Stimulated activated CD4-positive, alpha-beta T cell treated with anti-CD3 and anti-CD28 coated beads, TNF-alpha, amount 100 ng/mL, for 48 hours (primary cell): ENCODE data around the gene NLGN1.
"Not testable (repeated sequence)": the region's sequence is repeated elsewhere in the genome, so short reads cannot be mapped to it uniquely, and the experiment has no call there.

Source experiments
- DNase-seq, 3 donors: peaks; one replicate each; pipeline ENCODE4 v3.0.0-alpha.2; 2020; ENCODE audit warnings: low read depth in 3 of 3

The NLGN1 gene

DNA sequence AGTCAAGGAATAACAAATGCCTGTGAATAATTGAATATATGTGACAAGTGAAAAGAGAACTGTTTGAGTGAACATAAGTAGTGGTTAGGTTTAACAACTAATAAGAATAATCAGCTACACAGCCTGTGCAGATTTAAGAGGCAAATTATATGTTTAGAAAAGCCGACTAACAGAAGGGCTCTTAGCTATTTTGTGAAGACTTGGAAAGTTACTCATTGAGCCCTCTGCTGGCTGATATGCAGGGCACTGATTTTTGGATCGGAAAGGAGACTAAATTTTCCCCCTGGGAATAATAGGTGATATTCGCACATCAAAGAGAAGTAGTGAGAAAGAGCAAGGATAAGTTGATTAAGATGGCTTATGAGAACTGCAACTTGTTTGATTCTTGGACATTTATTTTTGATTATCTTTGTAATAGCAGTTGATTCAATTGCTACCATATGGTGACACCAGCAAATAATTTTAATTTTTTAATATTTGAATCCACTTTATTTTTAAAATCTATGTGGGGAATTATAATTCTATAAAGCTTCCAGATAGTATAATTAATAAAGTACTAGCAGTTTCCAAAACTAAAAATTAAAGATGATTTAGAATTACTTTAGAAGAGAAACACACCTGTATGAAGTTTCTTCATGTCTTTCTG, 156.2 kb downstream of the NLGN1 start:
- no peak for DNase-seq

DNA sequence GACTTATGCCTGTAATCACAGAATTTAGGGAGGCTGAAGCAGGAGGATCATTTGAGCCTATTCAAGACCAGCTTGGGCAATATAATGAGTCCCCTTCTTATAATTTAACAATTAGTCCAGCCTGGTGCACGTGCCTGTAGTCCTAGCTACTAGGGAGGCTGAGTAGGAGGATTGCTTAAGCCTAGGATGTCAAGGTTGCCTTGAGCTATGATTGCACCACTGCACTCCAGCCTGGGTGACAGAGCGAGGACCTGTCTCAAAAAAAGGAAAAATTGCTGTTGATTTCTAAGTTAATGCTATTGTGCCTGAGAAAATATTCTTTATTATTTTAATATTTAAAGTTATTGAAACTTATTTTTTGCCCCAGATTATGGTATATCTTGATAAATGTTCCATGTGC, 159.0 kb downstream of the NLGN1 start:
- DNase-seq = no peak

DNA sequence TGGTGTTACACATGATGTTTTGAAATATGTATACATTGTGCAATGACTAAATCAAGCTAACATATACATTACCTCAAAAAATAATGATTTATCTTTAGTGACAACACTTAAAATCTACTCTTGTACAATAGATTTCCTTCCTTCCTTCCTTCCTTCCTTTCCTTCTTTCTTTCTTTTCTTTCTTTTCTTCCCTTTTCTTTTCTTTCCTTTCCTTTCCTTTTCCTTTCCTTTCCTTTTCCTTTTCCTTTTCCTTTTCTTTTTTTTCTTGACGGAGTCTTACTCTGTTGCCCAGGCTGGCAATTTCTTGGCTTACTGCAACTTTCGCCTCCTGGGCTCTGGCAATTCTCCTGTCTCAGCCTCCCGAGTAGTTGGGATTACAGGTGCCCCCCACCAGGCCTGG, 170.5 kb downstream of the NLGN1 start:
- DNase-seq = no peak

DNA sequence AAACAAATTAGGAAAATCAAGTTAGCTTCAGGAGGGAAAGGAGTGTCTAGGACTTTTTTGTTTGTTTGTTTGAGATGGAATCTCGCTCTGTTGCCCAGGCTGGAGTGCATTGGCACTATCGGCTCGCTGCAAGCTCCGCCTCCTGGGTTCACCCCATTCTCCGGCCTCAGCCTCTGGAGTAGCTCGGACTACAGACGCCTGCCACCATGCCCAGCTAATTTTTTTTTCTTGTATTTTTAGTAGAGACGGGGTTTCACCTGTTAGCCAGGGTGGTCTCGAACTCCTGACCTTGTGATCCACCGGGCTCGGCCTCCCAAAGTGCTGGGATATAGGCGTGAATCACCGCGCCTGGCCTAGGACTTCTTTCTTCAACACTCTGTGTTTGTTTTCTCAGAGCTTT, 171.1 kb downstream of the NLGN1 start:
- no peak for DNase-seq

DNA sequence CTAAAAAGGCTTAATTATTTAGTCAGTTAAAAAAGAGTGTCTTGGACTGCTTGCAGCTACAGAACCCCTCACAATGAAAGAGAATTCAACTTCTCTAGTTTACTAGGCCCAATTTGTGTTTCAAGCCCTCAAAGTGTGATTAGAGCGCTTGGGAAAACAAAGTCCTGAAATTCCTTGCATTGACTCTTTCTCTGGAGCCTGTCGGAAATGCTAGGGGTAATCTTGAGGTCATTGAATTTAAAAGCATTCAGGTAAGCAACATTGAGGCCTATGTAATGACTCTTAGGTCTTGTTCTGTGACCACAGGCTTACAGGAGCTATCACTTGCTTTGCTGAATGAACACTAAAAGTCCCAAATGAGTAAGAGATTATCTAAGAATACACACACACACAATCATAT, 186.0 kb downstream of the NLGN1 start:
- no peak for DNase-seq

DNA sequence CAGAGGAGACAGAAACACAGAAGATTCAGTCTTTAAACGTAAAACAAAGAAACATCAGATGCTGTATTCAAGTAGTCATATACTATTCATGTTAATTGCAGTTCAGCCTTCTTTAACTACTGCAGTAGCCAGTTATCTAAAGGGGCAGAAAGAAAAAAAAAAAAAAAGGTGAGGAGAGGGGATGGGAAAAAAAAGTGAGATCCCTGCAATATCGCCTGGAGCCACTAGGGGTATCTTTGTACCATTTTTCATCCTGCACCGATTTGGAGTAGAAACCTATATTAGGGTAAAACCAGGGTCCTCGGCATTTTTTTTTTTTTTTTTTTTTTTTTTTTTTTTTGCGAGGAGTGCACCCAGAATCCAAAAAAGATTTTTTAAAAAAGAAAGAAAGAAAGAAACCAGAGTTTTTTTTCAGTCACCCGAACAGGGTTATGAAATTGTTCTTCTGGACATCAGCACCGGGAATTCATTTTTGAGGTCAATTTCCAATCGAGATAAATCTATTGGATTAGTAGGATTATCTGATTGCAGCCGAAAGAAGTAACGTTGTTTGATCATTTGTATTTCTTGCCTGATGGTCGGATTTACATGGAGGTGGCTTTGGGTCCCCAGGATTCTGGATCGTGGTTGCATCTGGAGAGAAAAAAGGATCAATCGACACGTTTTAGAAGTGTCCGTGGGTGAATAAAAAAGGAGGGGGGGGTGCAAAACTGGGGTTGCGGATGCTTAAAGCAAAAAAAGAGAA, 186.7 kb downstream of the NLGN1 start:
- no peak for DNase-seq

DNA sequence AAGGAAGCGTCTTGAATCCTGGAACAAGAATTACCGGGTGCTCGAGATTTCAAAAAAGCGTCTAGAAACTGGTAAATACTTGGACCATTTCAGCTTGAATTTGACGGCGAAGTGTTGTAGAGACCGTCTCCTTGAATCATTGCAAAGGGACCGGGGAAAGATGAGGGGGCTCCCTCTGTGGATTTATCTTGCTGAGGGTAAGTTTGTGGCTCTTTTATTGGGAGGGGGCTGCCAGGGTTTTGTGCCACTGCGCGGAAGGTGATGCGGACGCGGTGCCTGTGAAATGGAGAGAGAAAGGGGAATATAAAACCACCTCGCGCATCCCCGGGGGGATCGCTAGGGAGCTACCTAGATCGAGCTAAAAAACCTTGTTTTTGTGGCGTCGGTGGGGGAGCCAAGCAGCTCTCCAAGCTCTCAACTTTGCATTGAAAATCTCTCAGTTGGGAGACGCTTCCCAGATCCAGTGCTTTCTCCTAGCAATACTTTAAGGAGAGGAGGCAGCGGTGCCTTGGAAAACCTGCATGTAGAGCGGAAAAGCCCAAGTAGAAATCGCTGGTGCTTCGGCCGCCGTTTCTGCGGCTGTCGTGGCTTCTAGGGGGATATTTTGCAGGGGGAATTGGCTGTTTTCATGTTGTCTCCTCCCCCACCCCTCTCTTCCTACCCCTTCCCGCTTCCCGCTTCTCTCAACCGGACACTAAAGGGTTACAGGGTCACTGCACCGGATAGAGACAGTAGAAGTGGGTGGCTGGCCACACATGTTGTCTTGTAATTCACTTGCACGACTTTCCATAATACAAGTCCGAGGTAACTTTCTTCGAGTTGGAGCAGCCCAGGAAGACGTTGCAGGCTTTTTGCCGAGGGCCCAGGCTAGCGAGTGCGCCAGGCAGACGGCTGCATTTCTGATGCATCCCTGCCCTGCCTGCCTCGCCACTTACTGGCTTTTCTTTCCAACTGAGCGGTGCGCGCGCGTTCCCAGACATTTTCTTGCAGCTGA, 187.6 kb downstream of the NLGN1 start:
- no peak for DNase-seq

DNA sequence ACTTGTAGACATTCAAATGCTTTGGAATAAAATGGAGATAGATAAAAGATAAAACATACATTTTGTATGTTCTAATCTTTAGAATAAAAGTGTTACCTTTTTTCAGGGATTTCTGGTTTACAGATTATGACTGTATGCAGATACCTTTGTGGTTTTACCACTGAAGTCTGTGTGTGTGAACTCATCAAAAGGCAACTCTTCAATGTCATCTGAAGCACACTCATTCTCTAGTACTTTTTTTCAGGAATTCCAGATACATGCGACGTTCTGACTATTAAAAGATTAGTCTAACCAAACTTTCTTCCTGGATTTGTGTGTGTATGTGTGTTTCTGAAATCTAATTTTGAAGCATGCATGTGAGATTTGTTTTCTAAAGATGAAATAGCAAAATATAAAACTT, 188.6 kb downstream of the NLGN1 start:
- no peak for DNase-seq

DNA sequence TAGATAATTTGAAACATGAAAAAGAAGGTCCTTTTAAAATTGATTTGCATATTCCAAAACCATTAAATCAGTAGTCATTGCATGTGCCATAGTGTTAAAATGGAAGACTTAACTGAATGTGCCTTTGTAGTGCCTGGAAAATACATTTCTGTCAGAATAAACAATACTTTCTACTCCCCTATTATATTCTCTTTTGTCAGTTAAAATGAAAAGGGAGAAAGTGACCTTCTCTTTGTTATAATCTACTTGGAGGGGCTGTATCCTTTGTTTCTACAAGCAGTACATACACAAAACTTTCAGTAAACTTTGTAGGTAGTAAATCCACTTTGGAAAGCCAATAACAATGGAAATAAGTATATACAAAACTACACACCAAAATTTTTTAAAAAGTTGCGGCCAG, 189.5 kb downstream of the NLGN1 start:
- DNase-seq = no peak

DNA sequence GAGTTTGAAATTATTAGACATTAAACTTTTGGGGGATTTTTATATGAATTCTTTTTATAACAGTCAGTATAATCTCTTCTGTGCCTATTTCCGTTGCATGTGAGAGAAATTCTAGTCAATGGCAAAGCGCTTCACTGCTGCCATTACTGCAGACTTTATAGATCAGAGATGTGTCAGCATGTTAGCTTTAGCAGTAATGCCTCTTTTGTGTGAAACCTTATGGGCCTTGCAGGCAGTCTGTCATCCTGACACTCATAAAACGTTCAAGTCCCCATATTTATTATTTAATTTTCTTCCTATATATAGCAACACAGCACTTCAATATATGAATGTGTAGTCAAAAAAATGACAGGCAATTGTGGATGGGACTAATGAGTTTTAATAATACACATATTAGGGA, 191.0 kb downstream of the NLGN1 start:
- DNase-seq = no peak

DNA sequence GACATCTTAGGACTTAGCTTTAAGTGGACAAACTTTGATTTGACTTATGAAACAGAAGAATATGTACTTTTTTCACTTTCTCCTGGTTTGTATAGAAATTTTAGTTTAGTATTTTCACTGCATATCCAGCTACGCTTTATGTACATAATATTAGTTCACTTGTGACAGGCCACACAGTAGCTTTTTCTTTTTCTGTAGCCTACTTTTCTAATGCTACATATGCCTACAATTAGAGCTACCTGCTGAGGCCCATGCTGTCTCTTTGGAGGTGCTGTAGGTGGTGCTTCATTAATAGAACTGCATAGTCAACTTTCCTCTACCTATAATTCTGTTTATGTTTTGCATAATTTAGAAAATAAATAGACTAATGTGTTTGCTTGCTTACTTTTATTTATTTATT, 191.6 kb downstream of the NLGN1 start:
- DNase-seq = no peak

DNA sequence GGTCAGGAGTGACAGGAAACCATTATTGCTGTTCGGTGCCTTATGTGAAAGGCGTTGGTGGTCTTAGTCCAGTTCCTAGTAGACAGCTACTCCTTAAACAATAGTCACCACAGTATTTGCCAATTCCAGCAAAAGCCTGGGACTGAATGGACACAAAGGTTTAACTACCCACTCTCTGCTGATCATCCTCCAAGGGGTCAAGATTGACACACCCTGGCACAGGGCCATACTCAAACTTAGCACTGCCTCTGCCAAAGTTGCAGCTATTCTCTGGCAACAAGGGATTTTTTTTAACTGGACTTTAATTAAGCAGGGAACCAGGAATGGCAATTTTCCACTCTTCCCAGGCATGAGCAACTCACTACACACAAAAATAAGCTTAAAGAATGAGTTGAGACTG, 193.9 kb downstream of the NLGN1 start:
- no peak for DNase-seq

DNA sequence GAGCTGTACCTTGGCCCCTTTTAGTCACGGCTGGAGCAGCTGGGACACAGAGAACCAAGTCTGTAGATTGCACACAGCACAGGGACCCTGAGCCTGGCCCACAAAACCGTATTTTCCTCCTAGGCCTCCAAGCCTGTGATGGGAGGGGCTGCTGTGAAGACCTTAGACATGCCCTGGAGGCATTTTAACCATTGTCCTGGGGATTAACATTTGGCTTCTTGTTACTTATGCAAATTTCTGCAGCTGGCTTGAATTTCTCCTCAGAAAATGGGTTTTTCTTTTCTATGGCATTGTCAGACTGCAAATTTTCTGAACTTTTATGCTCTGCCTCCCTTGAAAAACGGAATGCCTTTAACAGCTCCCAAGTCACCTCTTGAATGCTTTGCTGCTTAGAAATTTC, 197.3 kb downstream of the NLGN1 start:
- not testable (repeated sequence) for DNase-seq

DNA sequence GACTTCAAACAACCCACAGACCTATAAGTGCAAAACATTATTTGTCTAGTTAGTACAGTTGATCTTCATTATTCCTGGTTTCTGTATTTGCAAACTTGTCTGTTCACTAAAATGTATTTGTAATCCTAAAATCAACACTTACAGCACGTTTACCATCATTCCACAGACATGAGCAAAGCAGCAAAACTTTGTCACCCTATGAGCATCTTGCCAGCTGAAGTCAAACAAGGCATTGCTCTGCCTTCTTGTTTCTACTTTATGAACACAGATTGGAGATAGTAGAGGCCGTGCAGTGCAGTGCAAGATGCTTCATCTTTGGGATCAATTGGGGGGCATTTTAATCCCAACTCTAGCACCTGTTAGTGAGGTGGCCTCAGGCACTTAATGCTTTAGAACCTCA, 202.1 kb downstream of the NLGN1 start:
- no peak for DNase-seq

DNA sequence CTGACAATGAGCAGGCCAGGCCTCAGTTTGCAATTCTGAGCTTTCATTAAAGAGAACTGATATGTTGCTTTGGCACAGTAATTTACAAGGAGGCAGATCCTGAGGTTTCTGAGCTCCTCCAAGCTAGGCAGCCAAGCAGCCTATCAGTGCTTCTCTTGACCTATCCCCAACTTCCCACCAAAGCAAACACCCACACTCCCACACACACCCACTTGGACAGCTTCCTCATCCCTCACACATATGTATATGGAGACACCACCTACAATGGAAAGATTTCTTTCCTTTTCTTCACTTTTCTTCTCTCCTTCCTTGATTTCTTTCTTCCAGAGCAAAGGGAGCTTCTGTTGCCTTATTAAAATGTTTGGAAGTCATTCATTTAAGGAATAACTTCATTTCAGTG, 217.0 kb downstream of the NLGN1 start:
- DNase-seq = no peak

DNA sequence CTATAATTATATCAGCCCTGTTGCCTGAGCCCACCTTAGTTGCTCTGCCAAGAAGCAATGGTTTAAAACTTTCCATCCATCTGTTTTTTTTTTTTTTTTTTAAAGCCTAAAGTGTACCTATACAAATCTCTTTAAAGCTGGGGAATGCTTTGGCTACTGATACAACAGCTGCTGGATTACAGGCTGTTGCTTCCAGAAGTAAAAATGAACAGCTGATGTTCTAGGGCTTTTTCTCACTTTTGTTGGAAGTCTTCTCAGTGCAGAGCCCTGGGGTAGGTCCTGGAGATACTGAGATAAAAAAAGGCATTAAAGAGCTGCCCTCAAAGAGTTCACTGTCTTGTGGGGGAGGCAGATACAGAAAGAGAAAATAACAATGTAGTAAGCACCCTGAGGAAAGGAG, 218.1 kb downstream of the NLGN1 start:
- DNase-seq = no peak

DNA sequence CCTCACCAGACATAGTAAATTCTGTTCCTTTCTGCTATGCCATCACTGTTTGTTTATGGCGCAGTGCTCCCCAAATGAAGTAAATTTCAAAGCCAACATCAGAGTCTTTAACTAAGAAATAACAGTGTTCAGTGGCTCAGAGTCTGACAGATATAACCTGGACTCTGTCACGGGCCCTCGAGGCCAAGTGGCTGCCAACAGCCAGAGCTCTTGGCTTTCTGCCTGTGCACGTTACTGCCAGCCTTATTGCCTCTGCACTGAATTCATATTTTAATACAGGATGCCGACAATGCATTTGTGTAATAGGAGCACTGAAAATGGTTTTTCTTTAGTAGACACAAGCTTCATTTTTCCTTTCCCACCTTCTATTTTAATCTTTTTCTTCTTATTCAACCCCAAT, 219.9 kb downstream of the NLGN1 start:
- DNase-seq = no peak

DNA sequence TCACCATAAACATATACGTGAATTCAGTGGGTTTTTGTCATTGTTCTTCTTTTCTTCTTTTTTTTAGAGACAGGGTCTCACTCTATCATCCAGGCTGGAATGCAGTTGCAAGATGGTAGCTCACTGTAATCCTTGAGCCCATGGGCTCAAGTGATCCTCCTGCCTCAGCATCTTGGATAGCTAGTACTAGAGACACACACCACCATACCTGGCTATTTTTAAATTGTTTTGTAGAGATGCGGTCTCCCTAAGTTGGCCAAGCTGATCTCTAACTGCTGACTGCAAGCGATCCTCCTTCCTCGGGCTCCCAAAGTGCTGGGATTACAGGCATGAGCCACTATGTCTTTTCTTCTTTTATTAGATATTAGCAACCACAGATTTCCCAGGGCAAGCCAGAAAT, 220.6 kb downstream of the NLGN1 start:
- no peak for DNase-seq

DNA sequence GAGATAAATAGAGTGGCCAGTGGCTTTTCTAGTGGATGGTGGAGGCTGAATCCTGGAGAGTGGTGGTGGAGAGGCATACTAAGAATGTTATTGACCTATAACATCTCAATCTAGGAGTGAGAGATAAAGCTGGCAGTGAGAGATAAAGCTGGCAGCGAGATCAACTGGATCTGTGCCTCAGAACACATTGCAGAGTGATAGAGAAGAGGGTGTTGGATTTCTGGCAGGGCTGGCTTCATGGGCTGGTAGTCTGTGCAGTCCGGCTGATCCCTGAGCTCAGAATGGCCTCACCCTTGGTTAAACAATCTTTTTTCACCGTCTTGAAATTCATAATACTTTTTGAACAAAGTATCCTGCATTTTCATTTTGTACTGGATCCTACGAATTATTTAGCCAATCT, 221.2 kb downstream of the NLGN1 start:
- no peak for DNase-seq

DNA sequence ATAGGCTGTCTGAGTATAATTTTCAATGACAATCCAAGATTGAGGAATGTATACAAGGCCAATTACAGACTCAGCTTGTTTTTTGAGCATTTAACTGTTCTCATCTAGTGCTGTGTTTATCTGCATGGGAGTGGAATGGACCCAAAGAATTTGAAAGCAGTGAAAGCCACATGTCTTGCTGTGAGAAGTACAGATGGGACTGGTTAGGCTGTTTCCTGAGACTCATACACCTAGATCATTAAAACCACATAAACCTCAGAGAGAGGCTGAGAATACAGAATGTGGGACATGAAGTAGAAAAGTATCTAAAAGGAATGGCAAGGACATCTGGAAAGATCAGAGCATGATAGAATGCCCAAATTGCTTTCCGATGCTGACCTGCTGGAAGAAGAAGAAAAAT, 224.6 kb downstream of the NLGN1 start:
- no peak for DNase-seq

DNA sequence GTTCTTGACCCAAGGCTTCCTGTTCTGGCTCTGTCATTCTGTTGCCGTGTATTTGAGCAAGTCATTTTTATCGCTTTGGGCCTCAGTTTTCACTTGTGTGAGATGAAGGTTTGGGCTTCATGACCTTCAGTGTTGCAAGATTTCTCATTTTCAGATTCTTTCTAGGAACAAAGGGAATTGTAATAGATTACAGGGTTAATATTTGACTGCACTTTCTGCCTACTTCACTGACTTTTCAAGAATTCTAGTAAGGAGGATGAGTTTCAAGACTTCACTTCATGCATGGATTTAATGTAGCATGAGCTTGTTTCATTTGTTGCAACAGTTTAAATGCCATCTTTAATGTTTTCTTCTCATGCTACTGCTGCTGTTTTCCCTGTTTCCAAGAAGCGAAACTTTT, 226.5 kb downstream of the NLGN1 start:
- no peak for DNase-seq

DNA sequence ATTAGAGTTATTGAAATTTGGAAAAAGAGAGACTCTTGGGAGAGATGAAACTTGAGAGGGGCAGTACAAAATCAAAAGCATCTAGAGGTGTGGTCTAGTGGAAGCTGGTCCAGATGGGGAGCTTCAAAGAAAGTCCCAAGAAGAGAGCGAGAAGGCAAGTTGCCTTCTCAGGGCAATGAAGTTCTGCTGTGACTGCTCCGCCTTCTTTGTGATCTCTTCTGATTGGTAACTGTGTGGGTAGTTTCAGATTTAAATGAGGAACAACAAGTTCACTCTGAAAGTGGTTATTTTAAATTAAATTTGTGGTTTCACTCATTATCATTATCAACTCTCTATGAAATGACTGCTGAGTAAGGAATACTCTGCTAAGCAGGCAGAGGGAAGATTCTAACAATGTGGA, 233.3 kb downstream of the NLGN1 start:
- DNase-seq = no peak

DNA sequence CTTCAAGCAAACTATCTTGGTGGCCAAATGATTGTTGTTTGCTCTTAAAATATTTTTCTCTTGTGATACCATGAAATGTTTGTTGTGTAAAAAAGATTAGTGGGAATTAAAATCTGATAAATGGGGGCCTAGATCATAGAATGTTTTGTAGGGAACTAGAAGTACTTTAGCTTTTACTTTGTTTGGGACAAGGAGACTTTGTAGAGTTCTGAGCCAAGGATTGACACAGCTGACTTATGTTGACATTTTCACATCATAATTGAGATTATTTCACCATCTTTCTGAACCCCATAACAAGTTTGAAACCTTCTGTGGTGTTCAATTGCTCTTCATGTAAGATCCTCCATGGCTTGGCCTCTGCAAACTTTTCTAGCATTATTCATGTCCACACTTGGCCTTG, 235.4 kb downstream of the NLGN1 start:
- DNase-seq = no peak
